H1 (cell line): ENCODE measurements around the gene RPL31. TPM values are rescaled to one million over a fixed set of nuclear protein-coding genes. Genes with fewer than 3 reads are reported as not detected.

Experiments used
- CTCF ChIA-PET: fragments of 300-600 bp; sonication (Branson Sonifier 250); formaldehyde crosslinking; loops from one replicate; lab custom pipeline; 2021; ENCODE audit not compliant: partially characterized antibody; lab: Charles Lee
- POLR2A ChIA-PET: fragments of 300-600 bp; sonication (Branson Sonifier 250); formaldehyde crosslinking; loops from one replicate; lab custom pipeline; 2021; ENCODE audit warnings: inconsistent platforms; ENCODE audit not compliant: partially characterized antibody; lab: Charles Lee
- DNase-seq, 2 experiments: peaks; one replicate each; pipeline versions ENCODE4 v3.0.0 to v3.0.0-alpha.2; 2010 to 2022; ENCODE audit warnings: low spot score in 2 of 2, low read depth in 1 of 2, mixed read lengths in 1 of 2
- FAIRE-seq: peaks from 2 replicates; lab custom pipeline; 2011; peaks lifted over from hg19 to GRCh38; lab: Jason Lieb, UNC
- H2AFZ ChIP-seq: 2 replicates; pipeline ENCODE4 v1.8.1; 2012; ENCODE audit warnings: low read length, inconsistent platforms
- H2AK5ac ChIP-seq: 2 replicates; pipeline ENCODE4 v1.6.1; 2013; ENCODE audit warnings: low read depth, low read length
- H2BK120ac ChIP-seq: replicated peaks from 2 replicates; pipeline ENCODE3; 2013; ENCODE audit warnings: low read depth, low read length, inconsistent platforms
- H2BK12ac ChIP-seq: 2 replicates; pipeline ENCODE4 v1.6.1; 2013; ENCODE audit warnings: low read depth, low read length
- H2BK15ac ChIP-seq: 2 replicates; pipeline ENCODE4 v1.6.1; 2013; ENCODE audit warnings: low read length
- H2BK20ac ChIP-seq: 2 replicates; pipeline ENCODE4 v1.6.1; 2013; ENCODE audit warnings: low read length
- H2BK5ac ChIP-seq: 2 replicates; pipeline ENCODE4 v1.6.1; 2013; ENCODE audit warnings: low read depth, low read length
- H3K14ac ChIP-seq: 2 replicates; pipeline ENCODE4 v1.6.1; 2013; ENCODE audit warnings: inconsistent platforms; ENCODE audit not compliant: insufficient read length
- H3K18ac ChIP-seq: 2 replicates; pipeline ENCODE4 v1.6.1; 2013; ENCODE audit warnings: low read length; ENCODE audit errors: extremely low read depth
- H3K23ac ChIP-seq: 2 replicates; pipeline ENCODE4 v1.6.1; 2013; ENCODE audit warnings: inconsistent platforms; ENCODE audit not compliant: insufficient read length
- H3K23me2 ChIP-seq: 2 replicates; pipeline ENCODE4 v1.6.1; 2013; ENCODE audit warnings: low read depth, low read length
- H3K27ac ChIP-seq: 2 replicates; pipeline ENCODE4 v1.6.1; 2011; ENCODE audit warnings: low read depth, low read length, inconsistent platforms
- H3K27me3 ChIP-seq, 4 experiments: replicated peaks in 1 of 4; 1 replicate in 1 of 4; 2 replicates in 3 of 4; pipeline versions ENCODE4 v1.6.1 to v1.8.1; 2011 to 2013; ENCODE audit warnings: low read length in 3 of 4, mild to moderate bottlenecking in 3 of 4, inconsistent platforms in 2 of 4, mixed read lengths in 2 of 4, moderate library complexity in 1 of 4; ENCODE audit not compliant: control insufficient read depth in 3 of 4, insufficient read depth in 3 of 4; ENCODE audit errors: extremely low read depth in 1 of 4
- H3K36me3 ChIP-seq, 4 experiments: 2 replicates each; pipeline versions ENCODE4 v1.6.1 to v1.8.1; 2011 to 2013; ENCODE audit warnings: mild to moderate bottlenecking in 4 of 4, low read length in 3 of 4, moderate library complexity in 2 of 4, control low read depth in 1 of 4, inconsistent platforms in 1 of 4; ENCODE audit not compliant: insufficient read depth in 4 of 4, control insufficient read depth in 2 of 4
- H3K4ac ChIP-seq: replicated peaks from 2 replicates; pipeline ENCODE3; 2013; ENCODE audit warnings: low read length, low read depth, mixed read lengths, inconsistent platforms; ENCODE audit not compliant: insufficient read length
- H3K4me1 ChIP-seq, 4 experiments: replicated peaks in 1 of 4; 1 replicate in 1 of 4; 2 replicates in 3 of 4; pipeline versions ENCODE4 v1.6.1 to v1.8.1; 2011 to 2013; ENCODE audit warnings: low read length in 3 of 4, inconsistent platforms in 2 of 4, mixed read lengths in 1 of 4; ENCODE audit not compliant: insufficient read depth in 4 of 4, control insufficient read depth in 3 of 4
- H3K4me2 ChIP-seq, 2 experiments: 2 replicates each; pipeline versions ENCODE4 v1.6.1 to v1.8.1; 2011 to 2013; ENCODE audit warnings: low read depth in 2 of 2, low read length in 2 of 2, control low read depth in 1 of 2, inconsistent platforms in 1 of 2, mild to moderate bottlenecking in 1 of 2; ENCODE audit not compliant: insufficient read depth in 1 of 2
- H3K4me3 ChIP-seq, 4 experiments: fragments of 200-600, 300-600 bp in 1 of 4; sonication (generic), shearing (Covaris generic), sonication (Bioruptor Twin) in 1 of 4; 2 replicates each; pipeline versions ENCODE4 v1.5.1 to v1.8.1; 2011 to 2016; ENCODE audit warnings: low read length in 4 of 4, low read depth in 3 of 4, control low read depth in 2 of 4, inconsistent platforms in 2 of 4, mild to moderate bottlenecking in 2 of 4, mixed read lengths in 1 of 4, moderate library complexity in 1 of 4; ENCODE audit not compliant: insufficient read depth in 2 of 4; ENCODE audit errors: extremely low read depth in 1 of 4
- H3K56ac ChIP-seq: replicated peaks from 2 replicates; pipeline ENCODE3; 2013; ENCODE audit warnings: low read depth, mild to moderate bottlenecking, mixed read lengths, low read length, inconsistent platforms; ENCODE audit not compliant: insufficient read length
- H3K79me1 ChIP-seq: 2 replicates; pipeline ENCODE4 v1.6.1; 2013; ENCODE audit warnings: low read depth, low read length, control low read depth
- H3K79me2 ChIP-seq, 2 experiments: 2 replicates each; pipeline versions ENCODE4 v1.6.1 to v1.8.1; 2012 to 2013; ENCODE audit warnings: low read length in 2 of 2, mild to moderate bottlenecking in 2 of 2, inconsistent platforms in 1 of 2; ENCODE audit not compliant: insufficient read depth in 2 of 2, control insufficient read depth in 1 of 2
- H3K9ac ChIP-seq, 4 experiments: replicated peaks in 1 of 4; 1 replicate in 1 of 4; 2 replicates in 3 of 4; pipeline versions ENCODE4 v1.6.1 to v1.8.1; 2011 to 2013; ENCODE audit warnings: low read depth in 3 of 4, low read length in 3 of 4, control low read depth in 2 of 4, mild to moderate bottlenecking in 2 of 4, moderate library complexity in 2 of 4, inconsistent platforms in 1 of 4; ENCODE audit errors: extremely low read depth in 1 of 4
- H3K9me3 ChIP-seq, 2 experiments: 2 replicates each; pipeline versions ENCODE4 v1.6.1 to v1.8.1; 2012 to 2013; ENCODE audit warnings: mild to moderate bottlenecking in 2 of 2, moderate library complexity in 2 of 2, control low read depth in 1 of 2, inconsistent platforms in 1 of 2, low read depth in 1 of 2, low read length in 1 of 2, mixed read lengths in 1 of 2; ENCODE audit not compliant: insufficient read depth in 2 of 2
- H4K20me1 ChIP-seq, 2 experiments: replicated peaks in 1 of 2; 2 replicates each; pipeline versions ENCODE3 to v1.8.1; 2011 to 2013; ENCODE audit warnings: inconsistent platforms in 2 of 2, low read length in 2 of 2, mild to moderate bottlenecking in 1 of 2; ENCODE audit not compliant: insufficient read depth in 2 of 2, control insufficient read depth in 1 of 2
- H4K5ac ChIP-seq: 2 replicates; pipeline ENCODE4 v1.6.1; 2013; ENCODE audit warnings: low read length, low read depth, mixed read lengths, inconsistent platforms; ENCODE audit not compliant: insufficient read length
- H4K8ac ChIP-seq: 2 replicates; pipeline ENCODE4 v1.8.0; 2013; ENCODE audit warnings: mild to moderate bottlenecking, moderate library complexity, low read length, inconsistent platforms; ENCODE audit not compliant: insufficient read depth; ENCODE audit errors: extremely low read depth
- H4K91ac ChIP-seq: replicated peaks from 2 replicates; pipeline ENCODE3; 2013; ENCODE audit warnings: low read length, mixed read lengths, inconsistent platforms; ENCODE audit not compliant: insufficient read length
- CHD1 ChIP-seq: IDR thresholded peaks from 2 replicates; pipeline ENCODE4 v1.6.1; 2012; ENCODE audit warnings: low read depth, low read length, improper control_type of control experiment
- CHD2 ChIP-seq: IDR thresholded peaks from 2 replicates; pipeline ENCODE4 v1.6.1; 2012; ENCODE audit warnings: low read length, improper control_type of control experiment
- EP300 ChIP-seq, 2 experiments: IDR thresholded peaks; 1 replicate in 1 of 2; 2 replicates in 1 of 2; pipeline ENCODE4 v1.6.1; 2011 to 2012; ENCODE audit warnings: low read depth in 2 of 2, low read length in 2 of 2, mild to moderate bottlenecking in 2 of 2, borderline replicate concordance in 1 of 2, inconsistent platforms in 1 of 2, moderate library complexity in 1 of 2
- RFX5 ChIP-seq: IDR thresholded peaks from 2 replicates; pipeline ENCODE4 v1.6.1; 2011; ENCODE audit warnings: low read depth, low read length, improper control_type of control experiment, borderline replicate concordance
- SIRT6 ChIP-seq: IDR thresholded peaks from one replicate; pipeline ENCODE4 v1.7.1; 2012; ENCODE audit warnings: low read length, inconsistent platforms
- WGBS, 2 experiments: shearing (Covaris generic) in 1 of 2; methylation state at CpG; one replicate each; pipeline versions ENCODE4 v1.1.6 to v1.1.7; 2013 to 2015; ENCODE audit warnings: low lambda C conversion rate in 2 of 2, mixed read lengths in 2 of 2, inconsistent platforms in 1 of 2, low coverage in 1 of 2, missing lambda C conversion rate in 1 of 2; ENCODE audit not compliant: insufficient replicate concordance in 2 of 2, insufficient coverage in 1 of 2, insufficient read length in 1 of 2; ENCODE audit errors: extremely low coverage in 1 of 2, missing lambda C conversion rate in 1 of 2; 5-methylcytosine and 5-hydroxymethylcytosine counted together
- polyA plus RNA-seq, 7 experiments: library from polyadenylated mRNA; depleted of rRNA in 3 of 7; stranded (reverse) in 5 of 7; unstranded in 2 of 7; fragments of >200 nt in 5 of 7; fragments of 200-250 nt in 2 of 7; gene quantifications; 1 replicate in 5 of 7; 2 replicates in 1 of 7; 4 replicates in 1 of 7; pipeline versions ENCODE4 v1.2.1 to v1.2.3, GENCODE V29; 2011 to 2013; ENCODE audit warnings: missing spikeins in 2 of 7, mixed read lengths in 2 of 7
- total RNA-seq: library from RNA; stranded (reverse); fragmentation: NEBNext Ultra II Directional; extraction: Animal tissue kit (Norgen Biotek cat#: 25700); gene quantifications from 2 replicates; pipeline ENCODE4 v1.2.1, GENCODE V29; 2021
- TF ChIP-seq, protein P1 (sequence below): IDR thresholded peaks from 2 replicates; pipeline ENCODE4 v1.6.1; 2012; ENCODE audit warnings: low read length, inconsistent platforms

The RPL31 gene
- total and polyA plus RNA-seq, 2 of the 8 experiments (the other 6 are each of a cell fraction or from before 2014, with no cell fraction given): 1,463 to 1,722 TPM

DNA sequence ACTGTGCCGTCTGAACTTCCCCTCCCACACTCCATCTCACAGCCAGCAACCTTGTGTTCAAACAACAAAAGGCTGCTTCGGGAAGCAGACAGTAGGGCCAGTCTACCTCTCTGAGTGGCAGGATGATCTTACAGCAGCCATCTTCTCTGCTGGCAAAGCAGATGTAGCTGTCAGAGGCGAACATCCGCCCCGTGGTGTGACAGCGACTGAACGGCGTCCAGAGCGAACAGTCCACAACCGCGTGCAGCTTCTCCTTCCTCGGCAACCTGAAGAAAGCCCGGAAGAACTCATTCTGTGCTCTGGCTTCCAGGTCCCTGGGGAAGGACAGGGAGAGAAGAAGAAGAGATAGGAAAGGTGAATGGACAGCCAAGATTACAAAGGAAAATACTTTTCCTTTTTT, 38.0 kb downstream of the RPL31 start:
- no peak overlapping the region for H2BK15ac ChIP-seq
- no peaks in the 10 kb centered on the region for H3K79me1 ChIP-seq
- H2AFZ ChIP-seq: no peak overlapping the region
- no peak overlapping the region for H2BK20ac ChIP-seq
- no peak overlapping the region for H3K56ac ChIP-seq
- no peak overlapping the region for H3K27ac ChIP-seq
- TF ChIP-seq CHD2 (no peak), RFX5 (no peak), SIRT6 (no peak), CHD1 (no peak), EP300 (IDR thresholded peaks at IDR 0.05; ENCODE audit: borderline replicate concordance in 1 of 2, low read depth in 2 of 2, low read length in 2 of 2) (no peak)
- TF ChIP-seq, protein P1, sequence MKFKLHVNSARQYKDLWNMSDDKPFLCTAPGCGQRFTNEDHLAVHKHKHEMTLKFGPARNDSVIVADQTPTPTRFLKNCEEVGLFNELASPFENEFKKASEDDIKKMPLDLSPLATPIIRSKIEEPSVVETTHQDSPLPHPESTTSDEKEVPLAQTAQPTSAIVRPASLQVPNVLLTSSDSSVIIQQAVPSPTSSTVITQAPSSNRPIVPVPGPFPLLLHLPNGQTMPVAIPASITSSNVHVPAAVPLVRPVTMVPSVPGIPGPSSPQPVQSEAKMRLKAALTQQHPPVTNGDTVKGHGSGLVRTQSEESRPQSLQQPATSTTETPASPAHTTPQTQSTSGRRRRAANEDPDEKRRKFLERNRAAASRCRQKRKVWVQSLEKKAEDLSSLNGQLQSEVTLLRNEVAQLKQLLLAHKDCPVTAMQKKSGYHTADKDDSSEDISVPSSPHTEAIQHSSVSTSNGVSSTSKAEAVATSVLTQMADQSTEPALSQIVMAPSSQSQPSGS: no peak
- no peaks in the 10 kb centered on the region; a peak in 1 of 7 replicates for H3K4me1 ChIP-seq
- no peak for DNase-seq
- no peak overlapping the region for H2BK12ac ChIP-seq
- no peak overlapping the region for H3K4me2 ChIP-seq
- no peak overlapping the region for H4K5ac ChIP-seq
- no peak overlapping the region for H3K9ac ChIP-seq
- H4K20me1 ChIP-seq: no peaks in the 10 kb centered on the region
- no peak overlapping the region for H3K14ac ChIP-seq
- no peak overlapping the region for H3K18ac ChIP-seq
- H4K91ac ChIP-seq: no peak overlapping the region
- no peaks in the 10 kb centered on the region for H3K79me2 ChIP-seq
- no peak overlapping the region for H3K23ac ChIP-seq
- H3K36me3 ChIP-seq: peaks cover 0 to 4% (median 0%) of the 10 kb centered on the region in 4 experiments; a peak in 1 of 8 replicates
- no peak for FAIRE-seq
- no peaks in the 10 kb centered on the region for H3K9me3 ChIP-seq
- no peak overlapping the region for H3K4ac ChIP-seq
- WGBS, 2 experiments: 96% methylated on average over 13 of the region's 13 CpGs; no CpG with 5 or more reads in 1 of the 2 experiments
- no peak overlapping the region for H3K4me3 ChIP-seq
- H2BK120ac ChIP-seq: no peak overlapping the region
- H2AK5ac ChIP-seq: no peak overlapping the region
- ChIA-PET CTCF (interaction anchor here (0.7 to 2.5 kb wide), 3 partner anchors 101 to 182 kb away, joined by 3 to 8 read pairs (median 3); no protein-coding TSS in a partner anchor), POLR2A (interaction anchor here (1.3 kb wide), 1 partner anchor 35 kb away, joined by 4 read pairs; no protein-coding TSS in a partner anchor)
- no peak overlapping the region for H2BK5ac ChIP-seq
- H3K27me3 ChIP-seq: no peaks in the 10 kb centered on the region
- H3K23me2 ChIP-seq: no peaks in the 10 kb centered on the region
- no peak overlapping the region for H4K8ac ChIP-seq
